KOPT-K1 (cell line): ENCODE data around the gene CDK6.

Source experiments
- H3K27ac ChIP-seq: fragments of 200-600 bp; sonication (generic); 2 replicates; pipeline ENCODE4 v1.5.1; 2016; ENCODE audit warnings: antibody characterized with exemption, mild to moderate bottlenecking, low read depth, low read length; ENCODE audit not compliant: poor library complexity, severe bottlenecking
- H3K36me3 ChIP-seq: fragments of 200-600 bp; sonication (generic); 2 replicates; pipeline ENCODE4 v1.5.1; 2017; ENCODE audit warnings: antibody characterized with exemption, mild to moderate bottlenecking, low read length, moderate library complexity; ENCODE audit not compliant: insufficient read depth
- H3K9me3 ChIP-seq: fragments of 200-600 bp; sonication (generic); 2 replicates; pipeline ENCODE4 v1.5.1; 2017; ENCODE audit warnings: antibody characterized with exemption, low read length, mild to moderate bottlenecking; ENCODE audit not compliant: insufficient read depth, poor library complexity, severe bottlenecking

Gene CDK6

DNA sequence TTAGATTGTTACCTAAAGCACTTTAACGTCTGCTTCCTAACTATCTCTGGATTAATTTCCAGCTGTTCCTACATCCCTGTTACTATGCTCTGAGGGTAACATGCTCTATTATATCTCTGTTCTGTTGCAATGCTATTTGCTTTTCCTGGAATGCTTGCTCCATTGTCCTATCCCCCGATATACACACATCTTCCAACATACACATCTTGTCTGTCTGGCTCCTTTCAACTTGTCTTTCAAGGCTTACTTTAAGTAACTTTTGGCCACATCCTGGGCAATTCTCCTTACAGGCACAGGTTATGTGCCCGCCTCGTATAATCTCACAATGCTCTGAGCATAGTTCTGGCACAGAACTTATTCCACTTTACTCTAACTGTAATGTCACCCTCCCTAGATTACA is 96.2 kb downstream of the CDK6 start:
- Histone ChIP-seq H3K9me3 (peaks cover 8% of the 10 kb centered on the region), H3K27ac (peak overlapping the region; percentile 68), H3K36me3 (peaks cover 92% of the 10 kb centered on the region)

DNA sequence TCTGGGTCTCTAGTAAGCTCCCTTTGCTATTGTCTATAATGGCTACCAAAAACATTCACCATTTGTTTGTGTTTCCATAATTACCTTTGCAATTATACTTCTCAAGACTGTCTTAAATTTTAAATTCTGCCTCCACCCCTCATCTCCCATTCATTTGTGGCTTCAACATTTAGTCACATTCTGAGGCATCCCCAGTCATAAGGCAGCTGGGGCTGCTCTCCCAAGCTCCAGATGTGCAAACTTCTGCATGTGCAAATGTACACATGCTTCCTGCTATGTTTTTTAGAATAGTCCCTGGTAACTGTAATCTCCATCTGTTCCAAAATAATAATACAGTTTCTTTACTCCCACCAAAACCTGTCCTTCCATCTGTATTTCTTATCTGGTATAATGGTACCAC is 97.3 kb downstream of the CDK6 start:
- Histone ChIP-seq H3K9me3 (peaks cover 4% of the 10 kb centered on the region), H3K36me3 (peaks cover 92% of the 10 kb centered on the region), H3K27ac (peak overlapping the region; percentile 68)

DNA sequence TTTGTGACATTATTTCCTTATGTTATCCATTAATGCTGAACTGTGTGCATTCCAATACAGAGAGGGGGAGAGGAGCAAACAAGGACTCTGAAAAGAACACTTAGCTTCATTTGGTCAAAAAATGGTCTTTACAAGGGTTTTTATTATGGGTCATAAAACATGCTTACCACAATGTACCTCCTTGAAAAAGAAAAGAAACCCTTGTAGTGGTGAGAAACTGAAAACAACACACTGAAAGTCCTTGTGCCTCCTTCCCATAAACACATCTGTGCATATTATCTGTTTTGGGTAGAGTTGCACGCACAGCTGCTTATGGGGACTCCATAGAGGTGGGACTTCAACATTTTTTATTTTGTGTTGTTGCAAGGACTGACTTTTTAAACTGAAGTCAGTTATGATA is 98.7 kb downstream of the CDK6 start:
- peaks cover 92% of the 10 kb centered on the region for H3K36me3 ChIP-seq
- peak overlapping the region; percentile 68 for H3K27ac ChIP-seq

DNA sequence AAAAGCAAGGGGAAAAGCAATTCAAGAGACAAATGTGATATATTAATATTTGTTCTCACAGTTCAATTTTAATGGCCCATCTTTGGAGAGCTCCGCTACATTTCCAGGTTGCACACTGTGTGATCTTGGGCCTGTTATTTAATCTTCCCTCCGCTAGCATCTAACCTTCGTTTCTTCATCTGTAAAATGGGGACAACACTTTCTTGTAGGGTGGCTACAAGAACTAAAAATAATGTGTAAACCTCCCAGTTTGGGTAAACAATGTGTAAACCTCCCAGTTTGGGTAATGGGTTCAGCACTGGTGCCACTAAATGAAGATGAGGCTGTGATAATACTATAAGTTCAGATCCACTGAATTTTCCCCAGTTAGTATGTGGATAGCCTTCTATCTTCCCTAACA is 99.5 kb downstream of the CDK6 start:
- Histone ChIP-seq H3K9me3 (no peaks in the 10 kb centered on the region), H3K27ac (peak overlapping the region; percentile 68), H3K36me3 (peaks cover 95% of the 10 kb centered on the region)

More for the DNA sequence above, 98.7 kb downstream of the CDK6 start:
- H3K9me3 ChIP-seq = no peaks in the 10 kb centered on the region

DNA sequence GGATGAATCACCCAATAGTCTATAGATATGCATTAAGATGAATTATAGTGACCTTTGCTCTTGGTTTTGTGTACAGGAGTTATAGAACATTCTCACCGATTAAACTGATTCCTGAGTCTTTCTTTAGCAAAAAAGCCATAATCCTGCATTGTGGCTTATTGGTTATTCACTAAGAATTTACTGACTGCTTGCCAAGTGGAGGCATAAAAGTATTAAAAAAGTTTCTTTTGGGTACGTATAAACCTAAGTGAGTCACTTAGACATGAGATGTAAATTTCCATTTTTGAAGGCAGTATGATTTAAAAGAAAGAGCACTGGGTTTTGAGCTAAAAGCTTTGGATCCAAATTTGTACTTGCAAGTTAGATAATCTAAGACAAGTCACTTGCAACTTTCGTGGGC is 100.7 kb downstream of the CDK6 start:
- no peaks in the 10 kb centered on the region for H3K9me3 ChIP-seq
- H3K27ac ChIP-seq = peak overlapping the region; percentile 20
- H3K36me3 ChIP-seq = peaks cover 98% of the 10 kb centered on the region

DNA sequence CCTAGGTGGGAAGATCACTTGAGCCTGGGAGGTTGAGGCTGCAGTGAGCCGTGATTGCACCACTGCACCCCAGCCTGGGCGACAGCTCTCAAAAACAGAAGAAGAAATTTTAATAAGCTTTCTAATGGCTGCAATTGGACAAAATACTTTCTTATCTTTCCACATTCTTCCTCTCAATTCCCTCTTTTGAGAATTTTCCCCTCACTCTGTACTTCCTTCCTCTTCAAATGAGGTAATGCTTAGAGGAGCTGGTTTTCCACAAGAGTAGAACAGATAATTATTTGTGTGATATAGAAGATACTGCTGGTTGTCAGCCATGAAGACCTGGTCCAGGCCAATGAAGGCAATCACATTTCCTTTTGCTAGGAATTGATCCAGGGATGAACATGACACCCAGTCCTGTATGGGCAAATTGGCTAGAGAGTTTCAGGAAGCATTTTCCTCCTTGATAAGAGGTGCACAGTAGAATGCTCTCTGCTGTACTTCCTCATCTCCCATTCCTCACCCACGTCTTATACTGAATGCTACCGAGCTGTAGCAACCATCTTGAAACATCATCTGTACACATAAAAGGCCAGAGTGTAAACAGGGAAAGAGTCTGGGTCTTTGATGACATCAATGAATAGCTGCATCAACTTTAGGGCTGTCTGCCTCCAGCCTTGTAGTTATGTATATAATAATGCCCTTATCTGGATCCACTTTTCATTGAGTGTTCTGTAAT is 103.9 kb downstream of the CDK6 start:
- no peaks in the 10 kb centered on the region for H3K9me3 ChIP-seq
- peaks cover 98% of the 10 kb centered on the region for H3K36me3 ChIP-seq
- H3K27ac ChIP-seq = peak overlapping the region; percentile 2

DNA sequence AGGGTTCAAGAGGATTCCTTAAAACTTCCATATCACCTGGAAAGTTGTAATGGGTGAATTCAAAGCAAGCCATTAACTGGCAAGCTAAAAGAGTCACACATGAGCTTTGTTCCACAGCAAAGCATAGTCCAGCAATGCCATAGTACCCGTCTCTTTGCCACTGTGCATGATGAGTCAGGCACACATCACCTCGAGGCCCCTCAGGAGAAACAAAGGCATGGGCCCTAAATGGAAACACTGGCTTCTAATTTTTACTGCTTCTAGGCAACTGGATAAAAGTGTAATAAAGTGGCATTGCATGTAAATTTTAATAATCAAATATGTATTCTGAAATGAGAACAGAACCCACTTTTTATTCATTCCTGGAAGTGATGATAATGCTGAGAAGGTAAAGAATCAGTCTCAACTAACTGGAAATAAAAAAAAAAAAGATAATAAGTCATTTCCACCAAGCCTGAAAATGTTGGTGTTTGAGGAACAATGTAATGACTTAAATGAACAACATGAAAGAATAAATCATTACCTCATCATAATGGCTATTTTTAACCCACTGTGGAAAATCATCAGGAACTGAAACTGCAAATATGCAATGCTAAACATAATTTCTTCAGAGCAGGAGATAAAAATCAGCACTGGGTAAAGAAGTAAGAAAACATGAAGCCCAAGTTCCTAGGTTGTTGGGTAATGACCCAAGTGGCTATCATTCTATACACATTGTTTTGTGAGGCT is 104.9 kb downstream of the CDK6 start:
- peak overlapping the region; percentile 2 for H3K27ac ChIP-seq
- H3K36me3 ChIP-seq = peaks cover 98% of the 10 kb centered on the region
- H3K9me3 ChIP-seq = no peaks in the 10 kb centered on the region

DNA sequence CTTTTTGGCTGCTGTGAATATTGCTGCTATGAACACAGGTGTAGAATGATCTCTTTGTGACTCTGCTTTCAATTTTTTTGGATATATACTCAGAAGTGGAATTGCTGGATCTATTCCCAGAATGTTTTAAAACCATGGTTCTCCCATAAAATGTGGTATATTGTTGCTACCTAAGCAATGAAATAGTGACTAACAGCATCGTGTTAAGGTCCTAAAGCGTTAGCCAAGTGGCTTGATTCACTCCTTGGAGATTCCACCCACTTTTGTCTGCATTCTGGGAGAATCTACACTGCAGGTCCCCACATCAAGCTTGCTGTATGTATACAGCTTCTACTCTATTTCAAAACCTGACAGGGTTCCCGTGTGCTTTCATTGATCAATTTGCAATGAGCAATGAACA is 105.6 kb downstream of the CDK6 start:
- Histone ChIP-seq H3K9me3 (no peaks in the 10 kb centered on the region), H3K36me3 (peaks cover 98% of the 10 kb centered on the region), H3K27ac (peak overlapping the region; percentile 2)

DNA sequence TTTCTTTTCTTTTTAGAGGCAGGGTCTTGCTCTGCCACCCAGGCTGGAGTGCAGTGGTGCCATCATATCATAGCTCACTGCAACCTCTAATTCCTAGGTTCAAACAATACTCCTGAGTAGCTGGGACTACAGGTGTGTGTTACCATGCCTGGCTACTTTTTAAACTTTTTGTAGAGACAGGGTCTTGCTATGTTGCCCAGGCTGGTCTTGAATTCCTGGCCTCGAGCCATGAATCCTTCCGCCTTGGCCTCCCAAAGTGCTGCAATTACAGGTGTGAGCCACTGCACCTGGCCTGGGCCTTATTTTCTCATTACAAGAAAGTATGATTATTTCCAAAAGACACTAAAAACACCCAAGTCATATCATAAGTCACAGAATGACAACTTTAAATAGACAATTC is 106.6 kb downstream of the CDK6 start:
- Histone ChIP-seq H3K36me3 (peaks cover 98% of the 10 kb centered on the region), H3K27ac (peak overlapping the region; percentile 2), H3K9me3 (no peaks in the 10 kb centered on the region)

DNA sequence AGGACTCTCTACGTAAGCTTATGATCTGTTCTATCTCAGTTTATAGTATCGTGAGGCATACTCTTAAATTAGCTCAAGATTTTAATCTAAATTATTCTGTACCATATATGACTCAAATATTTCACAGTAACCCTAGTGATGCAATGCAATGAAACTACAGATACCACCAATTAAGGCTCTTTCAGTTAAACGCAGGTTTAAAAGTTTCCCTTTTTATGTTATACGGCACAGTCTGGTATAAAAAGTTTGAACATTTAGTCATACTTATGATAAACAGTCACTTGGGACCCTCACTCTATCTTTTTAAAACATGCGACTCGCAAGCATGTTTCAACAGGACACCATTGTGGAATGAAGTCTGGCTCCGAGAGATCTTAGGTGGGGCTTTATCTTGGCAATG is 107.2 kb downstream of the CDK6 start:
- H3K27ac ChIP-seq = peak overlapping the region; percentile 2
- peaks cover 98% of the 10 kb centered on the region for H3K36me3 ChIP-seq
- H3K9me3 ChIP-seq = no peaks in the 10 kb centered on the region

DNA sequence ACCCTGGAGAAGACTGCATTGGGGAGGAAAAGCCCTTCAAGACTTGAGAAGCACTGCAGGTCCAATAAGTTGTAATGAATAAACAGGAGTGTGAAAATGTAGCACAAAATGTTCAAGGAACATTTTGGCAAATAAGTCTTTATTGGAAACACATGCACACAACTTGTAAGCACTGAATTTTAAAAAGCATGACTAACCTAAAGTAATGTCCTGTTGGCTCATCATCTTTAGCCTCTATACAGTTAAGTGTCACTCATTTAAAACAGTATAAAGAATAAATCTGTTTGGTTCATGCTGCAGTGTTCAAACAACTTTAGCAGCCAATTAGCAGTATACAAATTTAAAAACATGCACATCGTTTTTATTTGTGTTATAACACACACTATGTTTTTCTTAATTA is 108.6 kb downstream of the CDK6 start:
- no peaks in the 10 kb centered on the region for H3K9me3 ChIP-seq
- H3K36me3 ChIP-seq = peaks cover 100% of the 10 kb centered on the region
- H3K27ac ChIP-seq = peak overlapping the region; percentile 35

DNA sequence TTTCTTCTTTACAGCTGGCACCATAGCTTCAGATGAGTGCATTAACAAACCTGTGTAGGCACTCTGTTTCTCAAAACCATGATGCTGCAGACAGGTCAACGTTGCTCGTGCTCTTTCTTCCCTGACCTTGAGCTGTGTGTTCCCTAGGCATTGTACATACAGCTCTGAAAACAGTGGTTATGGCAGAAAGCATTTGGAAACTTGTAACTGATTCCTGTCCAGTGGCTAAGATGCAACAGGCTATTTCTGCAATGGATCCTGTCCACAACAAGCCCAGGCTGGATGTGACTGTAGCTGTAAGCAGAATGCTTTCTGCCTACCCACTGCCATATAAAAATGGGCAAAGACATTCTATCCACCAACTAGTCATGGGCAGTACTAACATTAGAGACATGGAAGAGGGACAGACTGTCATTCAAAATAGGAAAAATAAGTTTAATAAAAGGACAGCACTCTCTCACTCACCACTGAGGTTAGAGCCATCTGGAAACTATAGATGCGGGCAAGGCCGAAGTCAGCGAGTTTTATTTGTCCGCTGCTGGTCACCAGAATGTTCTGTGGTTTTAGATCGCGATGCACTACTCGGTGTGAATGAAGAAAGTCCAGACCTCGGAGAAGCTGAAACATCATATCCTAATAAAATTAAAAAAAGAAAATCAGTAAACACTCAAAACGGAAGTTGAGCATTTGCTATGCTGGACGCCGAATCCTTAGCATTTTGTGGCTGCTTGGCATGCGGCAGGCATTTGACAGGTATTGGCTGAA is 111.0 kb downstream of the CDK6 start:
- Histone ChIP-seq H3K9me3 (no peaks in the 10 kb centered on the region), H3K36me3 (peaks cover 98% of the 10 kb centered on the region), H3K27ac (peak overlapping the region; percentile 14)

DNA sequence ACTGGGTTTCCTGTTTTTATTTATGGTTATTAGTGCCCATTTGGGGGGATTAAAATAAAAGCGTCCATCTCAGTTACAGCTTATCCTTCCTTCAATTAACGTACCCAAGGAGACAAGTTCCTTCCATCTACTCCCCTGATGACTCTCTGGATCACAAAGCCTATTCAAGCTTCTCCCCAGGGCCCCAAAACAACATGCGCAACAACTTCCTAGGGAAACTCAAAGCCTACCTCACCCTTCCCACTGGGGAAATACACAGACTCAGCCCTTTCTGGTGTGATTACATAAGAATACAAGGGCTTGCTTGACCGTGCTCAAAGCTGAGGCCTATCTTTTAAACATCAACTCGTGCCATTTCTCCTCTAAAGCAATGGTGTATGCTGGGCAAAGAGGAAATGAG is 112.4 kb downstream of the CDK6 start:
- peak overlapping the region; percentile 65 for H3K27ac ChIP-seq
- peaks cover 98% of the 10 kb centered on the region for H3K36me3 ChIP-seq
- no peaks in the 10 kb centered on the region for H3K9me3 ChIP-seq

DNA sequence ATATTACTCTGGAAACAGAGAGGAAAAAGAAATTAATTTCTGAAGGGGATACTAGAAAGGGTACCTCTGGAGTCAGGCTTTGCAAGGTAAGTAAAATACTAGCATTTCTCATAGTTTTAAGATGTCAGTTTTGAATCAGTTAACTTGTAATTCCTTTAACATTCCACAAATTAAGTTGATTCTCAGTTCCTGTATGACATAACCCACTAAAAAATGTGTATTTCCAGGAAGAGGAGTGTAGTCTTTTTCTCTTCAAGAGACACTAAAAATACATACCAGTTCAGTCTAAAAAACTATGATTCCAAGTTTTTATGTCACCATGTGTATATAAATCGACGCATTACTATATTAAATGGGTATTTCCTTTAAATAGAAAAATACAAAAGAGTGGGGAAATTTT is 113.2 kb downstream of the CDK6 start:
- H3K9me3 ChIP-seq = no peaks in the 10 kb centered on the region
- H3K36me3 ChIP-seq = peaks cover 98% of the 10 kb centered on the region
- peak overlapping the region; percentile 65 for H3K27ac ChIP-seq

DNA sequence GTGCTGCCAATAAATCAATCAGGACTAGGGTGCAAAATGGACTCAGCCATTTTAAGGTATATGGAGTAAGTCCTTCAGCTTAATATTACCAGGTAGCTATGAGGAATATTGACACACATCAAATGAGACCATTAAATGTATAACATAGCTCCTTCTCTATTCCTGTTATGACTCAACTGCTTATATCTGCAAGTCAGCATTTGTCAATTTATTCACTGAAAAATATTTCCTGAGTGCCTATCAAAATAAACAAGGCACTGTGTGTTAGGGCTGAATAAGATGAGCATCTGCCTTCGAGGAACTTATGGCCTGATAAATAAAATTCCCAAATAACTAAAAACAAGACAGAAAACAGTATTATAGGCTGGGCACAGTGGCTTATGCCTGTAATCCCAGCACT is 113.8 kb downstream of the CDK6 start:
- H3K36me3 ChIP-seq = peaks cover 98% of the 10 kb centered on the region
- H3K9me3 ChIP-seq = no peaks in the 10 kb centered on the region
- H3K27ac ChIP-seq = peak overlapping the region; percentile 65
